Activated CD8-positive, alpha-beta T cell treated with anti-CD3 and anti-CD28 coated beads, Interleukin-2, amount 10 ng/mL, durations not matched to agents 7 days and 5 days (primary cell): ENCODE data around the gene TYSND1. TPM values are rescaled to one million over a fixed set of nuclear protein-coding genes. Genes with fewer than 3 reads are reported as not detected.

ENCODE experiments used
- ATAC-seq: fragments of 150-1000 bp; cut with Tn5 transposase; one replicate; pipeline ENCODE4 v1.10.0; 2021; ENCODE audit warnings: moderate library complexity
- CTCF ChIA-PET: fragments of 350-600 bp; sonication (Branson Sonifier 250); formaldehyde crosslinking; loops from one replicate; lab custom pipeline; 2021; ENCODE audit warnings: antibody characterized with exemption; lab: Charles Lee
- POLR2A ChIA-PET: fragments of 350-600 bp; sonication (Branson Sonifier 250); formaldehyde crosslinking; loops from one replicate; lab custom pipeline; 2021; ENCODE audit warnings: antibody characterized with exemption; lab: Charles Lee
- DNase-seq: peaks from one replicate; pipeline ENCODE4 v3.0.0-alpha.2; 2020
- H3K27ac Mint-ChIP-seq: one replicate; pipeline ENCODE4 v1.8.0; 2021; ENCODE audit warnings: mild to moderate bottlenecking, mixed read lengths
- H3K27me3 Mint-ChIP-seq: one replicate; pipeline ENCODE4 v1.8.0; 2021; ENCODE audit warnings: low read depth, mixed read lengths
- H3K36me3 Mint-ChIP-seq: one replicate; pipeline ENCODE4 v1.8.0; 2021; ENCODE audit warnings: low read depth, mixed read lengths
- H3K4me1 Mint-ChIP-seq: one replicate; pipeline ENCODE4 v1.8.0; 2021; ENCODE audit warnings: low read depth, mixed read lengths
- H3K4me3 Mint-ChIP-seq: one replicate; pipeline ENCODE4 v1.8.0; 2021; ENCODE audit warnings: mild to moderate bottlenecking, mixed read lengths
- H3K9me3 Mint-ChIP-seq: one replicate; pipeline ENCODE4 v1.8.0; 2022; ENCODE audit warnings: mixed read lengths; ENCODE audit not compliant: insufficient read depth
- total RNA-seq, 2 experiments: library from RNA; stranded (reverse); gene quantifications; one replicate each; pipeline ENCODE4 v1.2.3, GENCODE V29; 2021

The TYSND1 gene
- total RNA-seq, 2 experiments from 2014 or later = 12.0 to 13.4 TPM

DNA sequence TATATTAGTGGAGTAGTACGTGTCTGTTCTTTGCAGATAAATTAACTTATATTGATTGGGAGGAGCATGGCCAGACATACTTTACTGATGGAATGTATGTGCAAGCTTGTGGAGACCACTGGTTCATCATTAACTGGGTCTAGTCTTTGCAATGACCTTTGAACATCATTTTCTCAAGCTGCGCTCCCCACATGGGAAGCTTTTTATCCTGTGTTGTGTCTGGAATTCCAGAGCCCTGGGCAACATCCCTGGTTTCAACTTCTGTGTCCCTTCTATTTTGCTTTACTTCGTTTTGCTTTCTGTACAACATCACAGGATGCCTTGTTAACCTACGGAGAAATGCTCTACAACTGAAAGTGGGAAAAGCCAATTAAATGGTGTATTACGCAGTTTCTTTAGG is 55.5 kb downstream of the TYSND1 start:
- DNase-seq (no peak), ATAC-seq (no peak)
- H3K36me3 Mint-ChIP-seq = peaks cover 16% of the 10 kb centered on the region
- H3K4me3 Mint-ChIP-seq = no peak overlapping the region
- no peaks in the 10 kb centered on the region for H3K9me3 Mint-ChIP-seq
- peaks cover 8% of the 10 kb centered on the region for H3K27me3 Mint-ChIP-seq
- ChIA-PET POLR2A (no interaction called here), CTCF (interaction anchor here (2.2 to 3.2 kb wide), 2 partner anchors 26 to 56 kb away, joined by 7 to 33 read pairs; partner anchors contain the start of gene TYSND1)
- no peak overlapping the region for H3K27ac Mint-ChIP-seq
- H3K4me1 Mint-ChIP-seq = peaks cover 41% of the 10 kb centered on the region

DNA sequence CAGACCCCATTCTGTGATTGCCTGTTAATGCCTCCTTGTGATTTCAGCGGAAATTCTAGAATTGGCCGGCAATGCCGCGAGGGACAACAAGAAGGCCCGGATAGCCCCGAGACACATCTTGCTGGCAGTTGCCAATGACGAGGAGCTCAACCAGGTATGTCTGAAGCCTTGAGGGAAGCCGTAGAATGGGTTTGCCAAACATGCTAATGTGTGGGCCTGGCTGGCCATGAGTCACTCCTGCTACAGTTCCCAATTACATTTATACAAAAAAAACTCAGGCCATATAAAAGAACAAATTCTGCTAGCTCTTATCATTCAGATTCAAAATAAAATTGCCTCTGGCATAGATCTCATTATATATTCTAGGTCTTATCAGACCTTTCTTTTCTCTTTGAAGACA is 56.5 kb downstream of the TYSND1 start:
- ATAC-seq = no peak
- H3K27ac Mint-ChIP-seq = no peak overlapping the region
- POLR2A ChIA-PET = no interaction called here

DNA sequence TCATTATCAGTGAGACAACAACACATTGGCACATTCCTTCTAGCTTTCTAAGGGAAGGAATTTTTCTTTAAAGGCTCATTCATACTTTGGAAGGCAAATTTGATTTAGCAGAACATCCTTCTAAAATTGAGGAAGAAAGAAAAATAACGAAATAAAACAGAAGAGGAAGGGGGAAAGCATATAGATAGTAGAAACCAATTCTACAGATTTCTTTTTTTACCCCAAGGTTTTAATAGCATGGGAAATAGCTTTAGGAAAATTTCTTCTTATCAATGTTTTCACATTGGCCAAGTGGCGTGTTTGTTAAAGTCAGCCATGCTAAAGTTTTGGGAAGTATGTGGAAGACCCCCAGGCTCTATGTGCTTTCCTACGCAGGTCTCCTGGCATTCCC is 58.2 kb downstream of the TYSND1 start:
- ATAC-seq (no peak), DNase-seq (no peak)
- Mint-ChIP-seq H3K9me3 (no peaks in the 10 kb centered on the region), H3K27ac (no peak overlapping the region), H3K36me3 (no peaks in the 10 kb centered on the region), H3K27me3 (peaks cover 11% of the 10 kb centered on the region), H3K4me1 (peaks cover 20% of the 10 kb centered on the region), H3K4me3 (no peak overlapping the region)
- ChIA-PET POLR2A (no interaction called here), CTCF (no interaction called here)

More for the DNA sequence above, 56.5 kb downstream of the TYSND1 start:
- H3K36me3 Mint-ChIP-seq = peaks cover 11% of the 10 kb centered on the region
- no peak for DNase-seq
- H3K27me3 Mint-ChIP-seq = peaks cover 8% of the 10 kb centered on the region
- peaks cover 36% of the 10 kb centered on the region for H3K4me1 Mint-ChIP-seq
- CTCF ChIA-PET = interaction anchor here (2.2 kb wide), 1 partner anchor 26 kb away, joined by 7 read pairs; no protein-coding TSS in a partner anchor
- no peak overlapping the region for H3K4me3 Mint-ChIP-seq
- H3K9me3 Mint-ChIP-seq = no peaks in the 10 kb centered on the region

Other genes starting within 250 kb of the TYSND1 start
- gene MACROH2A2, start 93.9 kb downstream of the TYSND1 start, total RNA-seq = 1 to 10 TPM; 6.2 to 7.4 TPM
- gene AIFM2, start 13.9 kb downstream of the TYSND1 start, total RNA-seq = 1 to 10 TPM; 7.2 to 7.5 TPM
- gene SAR1A, start 23.8 kb upstream of the TYSND1 start, total RNA-seq = 100 to 1,000 TPM; 157 to 160 TPM
- gene PPA1, start 86.7 kb upstream of the TYSND1 start, total RNA-seq = 100 to 1,000 TPM; 175 TPM
- not detected for gene NPFFR1, start 137.3 kb upstream of the TYSND1 start, total RNA-seq
- gene LRRC20, start 235.9 kb upstream of the TYSND1 start, total RNA-seq = 10 to 100 TPM; 19.5 to 21.4 TPM